NCI-H748 (cell line): Measurements from ENCODE around the gene PRRC2A.

Source experiments
- DNase-seq: peaks from one replicate; lab custom pipeline; 2025; ENCODE audit not compliant: unreplicated experiment; lab: John Stamatoyannopoulos, UW

PRRC2A gene

GRCh38 chr6:31622684-31623091 is 2.2 kb downstream of the PRRC2A start:
- DNase-seq = no peak

- no peak for DNase-seq
Measured at GRCh38 chr6:31624070-31624469, 3.6 kb downstream of the PRRC2A start.

GRCh38 chr6:31626952-31627351 is 6.4 kb downstream of the PRRC2A start:
- no peak for DNase-seq

GRCh38 chr6:31627690-31628287 is 7.3 kb downstream of the PRRC2A start:
- DNase-seq = no peak

GRCh38 chr6:31629014-31629413 is 8.5 kb downstream of the PRRC2A start:
- no peak for DNase-seq

GRCh38 chr6:31630177-31630934 is 9.8 kb downstream of the PRRC2A start:
- DNase-seq = no peak

GRCh38 chr6:31631209-31631608 is 10.7 kb downstream of the PRRC2A start:
- no peak for DNase-seq

- DNase-seq = no peak
Measured at GRCh38 chr6:31631681-31632278, 11.3 kb downstream of the PRRC2A start.

GRCh38 chr6:31632279-31632946 is 11.9 kb downstream of the PRRC2A start:
- no peak for DNase-seq

- no peak for DNase-seq
Measured at GRCh38 chr6:31633447-31633846, 12.9 kb downstream of the PRRC2A start.

- DNase-seq = no peak
Measured at GRCh38 chr6:31634131-31634530, 13.6 kb downstream of the PRRC2A start.

- no peak for DNase-seq
Measured at GRCh38 chr6:31634969-31635575, 14.6 kb downstream of the PRRC2A start.

- no peak for DNase-seq
Measured at GRCh38 chr6:31636698-31637596, 16.4 kb downstream of the PRRC2A start.

- no peak for DNase-seq
Measured at GRCh38 chr6:31639043-31639442, 18.5 kb downstream of the PRRC2A start.

- no peak for DNase-seq
Measured at GRCh38 chr6:31639449-31639861, 18.9 kb downstream of the PRRC2A start.

GRCh38 chr6:31640612-31641011 is 20.1 kb downstream of the PRRC2A start:
- DNase-seq = no peak

GRCh38 chr6:31641370-31641769 is 20.9 kb downstream of the PRRC2A start:
- no peak for DNase-seq

- no peak for DNase-seq
Measured at GRCh38 chr6:31642798-31643570, 22.5 kb downstream of the PRRC2A start.

- DNase-seq = no peak
Measured at GRCh38 chr6:31643818-31644454, 23.4 kb downstream of the PRRC2A start.
